Hematopoietic multipotent progenitor cell treated with erythropoietin and hydrocortisone succinate and interleukin-3 and kit ligand, for 8 days (in vitro differentiated cells): ENCODE data around the gene TSPAN14.
"Not testable (repeated sequence)": the region's sequence is repeated elsewhere in the genome, so short reads cannot be mapped to it uniquely, and the experiment has no call there.

Experiments used
- DNase-seq: peaks from one replicate; pipeline ENCODE4 v3.0.0-alpha.2; 2015

The TSPAN14 gene

DNA sequence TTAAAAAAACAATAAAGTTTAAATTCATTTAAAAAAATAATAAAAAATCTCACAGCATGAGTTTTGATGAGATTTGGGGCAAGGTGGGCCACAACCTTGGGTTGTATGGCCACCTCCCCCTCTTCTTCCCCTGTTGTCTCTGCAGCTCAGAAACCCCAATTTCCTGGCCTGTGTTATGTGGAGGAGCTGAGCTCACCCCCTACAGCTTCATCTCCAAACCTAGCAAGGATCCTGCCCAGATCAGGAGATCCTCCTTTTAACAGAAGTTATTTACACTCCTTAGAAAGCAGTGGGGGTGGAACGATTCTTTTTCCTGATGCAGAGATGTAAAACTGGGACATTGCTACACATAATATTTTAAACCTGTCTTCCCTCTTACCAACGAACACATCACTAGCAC is 76.7 kb downstream of the TSPAN14 start:
- no peak for DNase-seq

DNA sequence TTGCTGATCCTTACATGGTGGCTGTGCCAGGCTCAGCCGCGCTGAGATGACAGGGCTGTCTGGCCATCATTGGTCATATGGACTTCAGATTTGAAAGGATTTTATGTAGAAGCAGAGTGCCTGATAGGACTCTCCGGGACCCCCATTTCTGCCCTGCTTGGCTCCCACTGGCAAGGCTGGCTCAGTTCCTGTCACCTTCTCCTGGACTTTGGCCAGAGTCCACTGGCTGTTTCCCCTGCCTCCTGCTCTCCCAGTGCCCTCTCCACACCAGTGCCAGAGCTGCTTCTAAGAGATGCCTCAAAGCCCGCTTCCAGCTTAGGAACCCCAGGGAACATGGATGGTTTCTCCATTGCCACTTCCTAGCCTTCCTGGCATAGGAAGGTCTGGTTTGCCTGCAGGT is 78.5 kb downstream of the TSPAN14 start:
- DNase-seq = no peak

DNA sequence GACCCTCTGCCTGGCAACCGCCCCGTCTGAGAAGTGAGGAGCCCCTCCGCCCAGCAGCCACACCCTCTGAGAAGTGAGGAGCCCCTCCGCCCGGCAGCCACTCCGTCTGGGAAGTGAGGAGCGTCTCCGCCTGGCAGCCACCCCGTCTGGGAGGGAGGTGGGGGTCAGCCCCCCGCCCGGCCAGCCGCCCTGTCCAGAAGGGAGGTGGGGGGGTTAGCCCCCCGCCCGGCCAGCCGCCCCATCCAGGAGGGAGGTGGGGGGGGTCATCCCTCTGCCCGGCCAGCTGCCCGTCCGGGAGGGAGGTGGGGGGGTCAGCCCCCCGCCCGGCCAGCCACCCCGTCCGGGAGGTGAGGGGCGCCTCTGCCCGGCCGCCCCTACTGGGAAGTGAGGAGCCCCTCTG is 79.9 kb downstream of the TSPAN14 start:
- not testable (repeated sequence) for DNase-seq

DNA sequence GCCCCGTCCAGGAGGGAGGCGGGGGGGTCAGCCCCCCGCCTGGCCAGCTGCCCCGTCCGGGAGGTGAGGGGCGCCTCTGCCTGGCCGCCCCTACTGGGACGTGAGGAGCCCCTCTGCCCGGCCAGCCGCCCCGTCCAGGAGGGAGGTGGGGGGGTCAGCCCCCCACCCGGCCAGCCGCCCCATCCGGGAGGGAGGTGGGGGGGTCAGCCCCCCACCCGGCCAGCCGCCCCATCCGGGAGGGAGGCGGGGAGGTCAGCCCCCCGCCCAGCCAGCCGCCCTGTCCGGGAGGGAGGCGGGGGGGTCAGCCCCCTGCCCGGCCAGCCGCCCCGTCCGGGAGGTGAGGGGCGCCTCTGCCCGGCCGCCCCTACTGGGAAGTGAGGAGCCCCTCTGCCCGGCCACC is 80.5 kb downstream of the TSPAN14 start:
- not testable (repeated sequence) for DNase-seq

DNA sequence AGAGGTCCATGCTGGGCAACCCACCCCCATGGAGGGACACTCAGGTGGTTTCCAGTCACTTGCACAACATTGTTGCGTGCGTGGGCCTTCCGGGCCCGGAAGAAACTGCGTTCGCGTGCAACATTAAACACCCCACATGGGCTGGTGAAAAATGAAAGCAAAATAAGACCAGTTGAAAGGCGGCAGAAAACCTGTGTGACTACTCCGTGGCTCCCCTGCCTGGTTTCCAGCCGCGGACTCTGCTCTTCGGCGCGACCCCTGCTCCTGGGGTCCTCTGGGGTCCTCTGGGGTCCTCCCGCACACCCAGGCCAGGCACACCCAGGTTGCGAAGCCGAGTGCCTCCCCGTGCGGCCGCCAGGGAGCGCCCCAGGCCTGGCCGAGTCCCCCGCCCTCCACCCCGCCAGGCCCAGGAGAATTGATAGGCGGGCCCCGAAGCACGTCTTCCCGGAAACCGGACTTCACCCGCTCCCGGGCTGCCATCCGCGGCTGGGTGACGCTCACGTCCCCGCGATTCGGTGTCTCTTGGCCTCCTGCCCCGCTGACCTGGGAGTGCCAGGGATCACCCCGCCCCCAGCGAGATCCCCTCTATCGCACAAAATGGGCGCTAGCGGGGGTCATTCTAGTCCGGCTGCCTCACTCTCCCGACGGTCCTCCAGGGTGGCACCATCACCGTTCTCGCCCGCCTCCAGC is 81.7 kb downstream of the TSPAN14 start:
- DNase-seq = peak; percentile 76

DNA sequence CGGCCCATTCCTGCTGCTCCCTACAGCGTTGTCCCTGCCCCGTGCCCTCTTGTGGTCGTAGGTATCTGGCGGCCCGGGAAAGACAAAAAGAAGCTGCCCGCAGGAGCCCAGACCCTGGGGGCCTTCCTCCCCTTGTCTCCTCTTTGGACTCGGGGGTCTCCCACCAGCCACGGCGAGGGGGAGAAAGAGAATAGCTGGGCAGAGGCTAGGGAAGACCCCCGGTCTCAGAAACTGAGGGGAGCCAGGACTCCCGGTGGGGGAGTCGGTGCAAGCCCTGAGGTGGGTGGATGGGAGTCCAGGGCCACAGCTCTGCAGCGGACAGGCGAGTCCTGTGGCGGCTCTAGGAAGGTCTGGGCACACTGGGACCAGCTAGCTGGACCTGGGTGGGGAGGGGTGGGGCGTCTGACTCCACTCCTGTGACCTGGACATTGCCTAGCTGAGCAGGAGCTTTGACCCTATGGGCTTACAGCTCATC is 82.3 kb downstream of the TSPAN14 start:
- DNase-seq = no peak

DNA sequence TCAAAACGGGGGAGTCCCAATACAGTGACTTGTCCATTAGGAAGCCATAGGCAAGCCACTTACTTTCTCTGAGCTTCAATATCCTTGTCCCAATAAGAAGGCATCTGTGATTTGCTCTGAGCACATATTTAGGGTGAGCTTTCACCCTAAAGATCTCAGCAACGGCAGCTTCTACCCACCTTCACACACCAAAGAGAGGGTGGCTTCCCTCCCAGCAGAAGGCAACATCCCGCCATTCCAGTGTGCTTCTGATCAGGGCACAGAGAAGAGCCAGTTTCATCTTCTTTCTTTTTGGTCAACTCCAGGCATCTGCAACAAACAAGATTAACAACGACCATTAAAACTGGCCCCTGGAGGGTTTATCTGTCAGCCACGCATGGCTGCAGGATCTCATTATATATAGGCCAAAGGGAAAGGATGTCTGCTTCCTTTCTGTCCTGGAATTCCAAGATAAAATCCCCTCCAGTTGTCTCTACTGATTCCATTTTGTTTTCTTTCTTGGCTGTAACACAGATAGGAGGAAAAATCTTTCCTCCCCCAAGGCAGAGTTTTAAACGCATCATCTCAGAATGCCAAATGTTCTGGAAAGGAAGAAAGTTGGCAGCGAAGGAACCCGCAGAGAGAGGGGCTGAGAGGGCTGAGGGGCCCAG is 83.1 kb downstream of the TSPAN14 start:
- no peak for DNase-seq

DNA sequence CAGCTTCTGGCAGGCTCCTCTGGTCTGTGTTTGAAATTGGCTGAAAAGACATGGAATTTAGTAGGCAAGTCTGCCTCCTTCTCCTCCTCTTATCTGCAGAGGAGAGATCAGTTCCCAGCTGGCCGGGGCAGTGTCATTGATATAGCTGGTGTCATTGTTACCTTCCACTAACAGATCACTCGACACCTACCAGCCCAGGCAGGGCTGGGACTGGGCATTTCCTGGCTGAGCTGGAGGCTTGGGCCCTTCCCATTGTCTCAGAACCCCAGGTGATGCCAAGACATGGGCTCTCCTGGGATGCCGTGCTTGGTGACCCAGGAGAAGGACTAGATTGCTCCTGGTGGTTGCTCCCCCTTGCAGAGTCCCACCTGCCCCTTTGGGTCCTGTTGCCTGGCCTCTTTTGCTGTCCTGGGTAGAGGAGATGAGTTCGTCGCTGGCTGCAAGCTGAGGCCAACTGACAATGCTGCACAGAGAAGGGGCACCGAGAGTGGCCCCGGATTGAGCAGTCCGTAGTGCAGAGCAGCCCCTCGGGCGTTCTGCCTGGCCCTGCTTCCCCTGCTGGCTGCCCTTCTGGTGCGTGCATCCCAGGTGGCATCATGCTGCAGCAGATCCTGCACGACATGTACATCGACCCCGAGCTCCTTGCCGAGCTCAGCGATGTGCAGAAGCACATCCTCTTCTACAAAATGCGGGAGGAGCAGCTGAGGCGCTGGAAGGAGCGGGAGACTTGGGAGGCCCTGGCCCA is 83.8 kb downstream of the TSPAN14 start, which contains the start of gene SH2D4B:
Gene SH2D4B, plus strand, starts transcription at position 167 of the 745 bp plus-strand sequence. Its CDS starts 430 bp downstream, at position 597.
- no peak for DNase-seq

DNA sequence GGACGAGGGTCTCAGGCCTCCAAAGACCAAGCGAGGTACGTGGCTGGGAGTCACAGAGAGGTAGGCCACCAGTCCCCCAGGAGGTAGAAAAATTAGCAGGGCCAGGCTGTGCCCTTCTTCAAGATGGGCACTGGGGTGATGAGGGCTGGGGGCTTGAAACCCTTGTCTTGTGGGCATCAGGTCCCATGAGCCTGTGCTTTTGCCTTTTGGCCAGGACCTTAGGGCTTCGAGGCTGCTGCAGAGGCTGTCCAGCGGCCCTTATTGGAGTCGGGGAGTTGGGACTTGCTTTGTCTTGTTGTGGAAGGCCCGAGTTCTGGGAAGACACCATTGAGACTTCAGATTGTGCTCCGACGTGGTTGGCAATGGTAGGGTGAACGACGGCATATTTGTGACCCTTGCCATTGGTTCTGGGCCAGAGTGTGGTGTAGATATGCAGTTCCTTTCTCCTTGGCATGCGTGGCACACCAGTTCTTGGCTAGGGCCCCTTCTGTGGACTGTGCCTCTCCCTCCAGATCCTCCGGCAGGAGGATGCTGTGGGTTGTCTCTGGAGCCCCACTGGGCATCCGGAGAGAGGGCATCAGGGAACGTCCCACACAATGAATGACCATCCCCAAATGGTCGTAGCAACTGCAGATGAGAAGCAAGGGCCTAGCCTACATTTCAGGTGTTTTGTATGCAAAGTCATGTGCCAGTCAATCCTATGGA is 84.5 kb downstream of the TSPAN14 start:
- no peak for DNase-seq

DNA sequence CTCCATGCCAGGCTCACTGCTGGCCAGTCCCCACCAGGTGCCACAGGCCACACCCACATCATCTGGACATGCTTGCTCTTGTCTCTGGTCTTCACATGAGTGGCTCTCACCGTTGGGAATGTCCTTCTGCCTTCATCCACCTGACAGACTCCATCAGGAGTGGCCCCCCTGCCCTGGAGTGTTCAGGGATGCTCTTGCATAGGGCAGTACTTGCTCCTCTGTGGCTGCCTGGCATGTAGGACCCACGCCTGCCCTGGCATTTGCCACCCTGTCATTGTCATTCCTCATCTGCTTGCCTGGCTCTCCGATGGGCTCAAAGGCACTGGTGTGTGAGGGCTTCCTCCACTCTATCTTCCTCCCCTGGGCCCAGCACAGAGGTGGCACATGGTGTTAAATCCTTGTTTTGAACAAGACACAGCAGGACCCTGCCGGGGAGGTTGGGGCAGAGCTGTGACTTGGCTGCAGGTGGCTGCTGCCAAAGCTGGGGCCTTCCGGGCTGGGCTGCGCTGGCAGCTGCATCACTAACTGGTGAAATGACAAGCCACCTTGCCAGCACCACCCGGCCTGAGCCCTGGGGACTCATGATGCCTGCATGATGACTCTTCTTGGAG is 85.4 kb downstream of the TSPAN14 start:
- no peak for DNase-seq

DNA sequence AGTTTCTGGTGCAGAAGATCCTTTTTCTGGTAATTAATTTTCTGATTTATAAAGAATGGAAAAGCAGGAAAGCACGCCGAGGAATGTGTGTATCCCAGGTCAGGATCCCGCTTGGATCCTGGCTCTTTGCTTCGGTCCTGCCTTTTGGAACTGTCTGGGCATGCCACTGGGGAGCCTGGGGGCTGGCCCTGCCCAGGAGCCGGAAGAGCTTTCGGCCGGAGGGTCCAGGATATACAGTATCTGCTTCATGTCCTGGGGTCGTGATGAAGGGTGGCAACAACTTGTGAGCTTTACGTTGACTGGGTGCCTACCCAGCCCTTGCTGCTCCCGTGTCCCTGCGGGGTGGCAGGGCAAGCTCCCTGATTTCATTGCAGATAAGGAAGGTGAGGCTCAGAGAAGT is 86.0 kb downstream of the TSPAN14 start:
- no peak for DNase-seq

DNA sequence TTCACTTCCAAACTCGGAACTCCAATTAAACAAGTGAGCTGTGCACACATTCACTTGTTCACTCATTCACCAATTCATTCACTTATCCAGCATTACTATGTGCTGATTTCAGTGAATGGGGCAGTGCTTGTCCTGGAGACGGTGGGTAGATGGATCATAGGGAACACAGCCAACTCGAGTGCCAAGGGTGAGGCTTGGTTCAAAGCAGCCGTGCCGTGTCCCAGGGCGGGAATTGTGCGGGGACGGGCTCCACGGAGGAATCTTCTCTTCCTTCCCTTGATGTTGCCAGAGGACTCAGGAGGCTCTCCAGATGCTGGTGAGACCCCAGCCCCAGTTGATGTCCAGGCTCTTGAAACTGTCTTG is 86.5 kb downstream of the TSPAN14 start:
- no peak for DNase-seq

DNA sequence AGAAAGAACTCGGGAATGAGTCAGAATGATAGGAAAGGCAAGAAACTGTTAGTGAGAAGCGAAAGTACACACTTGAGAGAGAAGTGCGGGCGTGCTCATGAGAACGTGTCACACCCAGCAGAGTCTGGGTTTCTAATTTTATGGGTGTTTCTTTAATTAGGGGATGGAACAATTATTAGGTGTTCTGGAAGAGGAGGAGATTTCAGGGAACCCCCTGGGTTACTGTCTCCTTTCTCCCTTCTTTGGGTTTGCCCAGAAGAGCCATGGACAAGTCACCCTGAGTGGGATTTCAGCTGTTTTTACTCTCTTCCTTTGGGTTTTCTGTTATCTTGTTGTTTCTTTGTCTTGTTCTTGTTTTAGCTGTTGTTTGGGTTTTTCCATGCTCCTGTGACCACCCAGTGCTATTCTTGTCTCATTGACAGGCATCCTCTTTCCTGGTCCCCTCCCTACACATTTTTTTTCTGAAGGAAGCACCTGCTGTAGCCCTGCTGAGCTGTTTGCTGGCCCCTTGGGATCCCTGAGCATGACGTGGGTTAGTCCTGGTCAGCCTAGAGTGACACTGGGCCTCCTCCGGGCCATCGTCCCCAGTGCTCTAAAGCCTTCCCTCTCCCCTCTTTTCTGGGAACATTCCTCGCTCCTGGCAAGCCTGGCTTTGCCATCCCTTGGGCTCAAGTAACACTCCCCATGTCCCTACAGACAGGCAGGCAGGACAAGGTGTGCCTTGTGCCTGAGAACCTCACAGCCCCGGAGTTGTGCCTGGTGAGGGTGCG is 87.1 kb downstream of the TSPAN14 start:
- DNase-seq = no peak

DNA sequence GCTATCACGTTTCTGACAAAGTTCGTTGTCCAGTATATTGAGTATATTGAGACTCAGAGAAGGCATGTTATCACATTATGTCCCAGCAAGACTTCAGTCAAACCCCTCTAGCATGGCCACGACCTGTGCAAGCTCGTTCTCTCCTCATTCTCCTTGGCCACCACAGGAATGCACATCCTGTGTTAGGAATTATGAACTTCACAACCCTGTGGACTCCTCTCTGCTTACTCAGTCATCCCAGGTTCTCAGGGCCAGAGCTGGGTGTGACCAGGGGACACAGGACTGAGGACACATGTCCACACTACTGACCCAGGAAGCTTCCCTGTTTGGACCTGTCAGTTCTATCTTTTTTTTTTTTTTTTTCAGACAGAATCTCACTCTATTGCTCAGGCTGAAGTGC is 87.9 kb downstream of the TSPAN14 start:
- no peak for DNase-seq

DNA sequence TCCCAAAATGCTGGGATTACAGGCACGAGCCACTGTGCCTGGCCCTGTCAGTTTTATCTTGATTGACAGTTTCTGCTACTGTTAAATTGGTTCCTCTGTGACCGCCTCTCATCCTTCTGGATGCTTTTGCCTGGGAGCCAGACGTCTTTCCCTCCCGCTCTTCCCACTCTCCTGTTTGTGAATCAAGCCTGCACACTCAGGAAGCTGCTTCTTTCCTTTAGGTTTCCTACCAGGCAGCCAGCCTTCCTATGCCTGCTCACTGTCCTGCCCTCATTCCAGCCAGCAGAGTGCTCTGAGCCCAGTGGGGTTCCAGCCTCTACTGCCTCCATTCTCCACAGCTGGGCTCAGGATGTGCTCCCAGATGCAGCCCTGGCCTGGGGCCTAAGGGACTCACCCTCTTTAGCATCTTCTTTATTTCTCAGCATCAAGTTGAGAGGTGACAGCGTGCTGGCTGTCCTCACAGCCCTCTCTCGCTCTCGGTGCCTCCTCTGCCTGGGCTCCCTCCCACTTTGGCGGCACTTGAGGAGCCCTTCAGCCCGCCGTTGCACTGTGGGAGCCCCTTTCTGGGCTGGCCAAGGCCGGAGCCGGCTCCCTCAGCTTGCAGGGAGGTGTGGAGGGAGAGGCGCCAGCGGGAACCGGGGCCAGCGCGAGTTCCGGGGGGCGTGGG is 88.7 kb downstream of the TSPAN14 start:
- no peak for DNase-seq

DNA sequence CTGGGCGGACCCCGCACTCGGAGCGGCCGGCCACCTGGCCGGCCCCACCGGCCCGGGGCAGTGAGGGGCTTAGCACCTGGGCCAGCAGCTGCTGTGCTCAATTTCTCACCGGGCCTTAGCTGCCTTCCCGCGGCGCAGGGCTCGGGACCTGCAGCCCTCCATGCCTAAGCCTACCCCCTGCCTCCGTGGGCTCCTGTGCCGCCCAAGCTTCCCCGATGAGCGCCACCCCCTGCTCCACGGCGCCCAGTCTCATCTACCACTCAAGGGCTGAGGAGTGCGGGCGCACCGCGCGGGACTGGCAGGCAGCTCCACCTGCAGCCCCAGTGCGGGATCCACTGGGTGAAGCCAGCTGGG is 89.2 kb downstream of the TSPAN14 start:
- not testable (repeated sequence) for DNase-seq

DNA sequence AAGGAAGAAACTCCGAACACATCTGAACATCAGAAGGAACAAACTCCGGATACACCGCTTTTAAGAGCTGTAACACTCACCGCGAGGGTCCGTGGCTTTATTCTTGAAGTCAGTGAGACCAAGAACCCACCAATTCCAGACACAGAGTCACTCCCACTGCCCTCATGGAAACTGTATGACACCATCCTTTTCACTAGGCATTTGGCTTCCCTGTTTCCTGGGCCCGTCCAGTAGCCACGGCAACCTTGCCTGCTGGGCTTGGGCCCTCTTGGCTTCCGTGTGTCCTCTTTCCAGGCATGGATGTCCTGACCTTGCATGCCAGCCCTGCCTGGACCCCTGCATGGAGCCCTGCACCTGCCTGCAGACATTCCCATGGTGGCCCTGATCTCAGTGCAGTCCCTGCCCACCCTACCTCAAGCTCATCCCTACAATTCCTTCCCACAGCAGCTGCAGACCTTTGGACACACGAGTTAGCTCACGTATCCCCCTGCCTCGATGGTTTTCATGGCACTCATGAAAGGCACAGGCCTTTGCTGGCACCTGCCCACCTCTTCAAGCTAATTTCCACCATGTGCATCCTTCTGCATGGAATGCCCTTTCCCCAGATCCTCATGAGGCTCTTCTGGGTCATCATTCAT is 90.3 kb downstream of the TSPAN14 start:
- DNase-seq = no peak

DNA sequence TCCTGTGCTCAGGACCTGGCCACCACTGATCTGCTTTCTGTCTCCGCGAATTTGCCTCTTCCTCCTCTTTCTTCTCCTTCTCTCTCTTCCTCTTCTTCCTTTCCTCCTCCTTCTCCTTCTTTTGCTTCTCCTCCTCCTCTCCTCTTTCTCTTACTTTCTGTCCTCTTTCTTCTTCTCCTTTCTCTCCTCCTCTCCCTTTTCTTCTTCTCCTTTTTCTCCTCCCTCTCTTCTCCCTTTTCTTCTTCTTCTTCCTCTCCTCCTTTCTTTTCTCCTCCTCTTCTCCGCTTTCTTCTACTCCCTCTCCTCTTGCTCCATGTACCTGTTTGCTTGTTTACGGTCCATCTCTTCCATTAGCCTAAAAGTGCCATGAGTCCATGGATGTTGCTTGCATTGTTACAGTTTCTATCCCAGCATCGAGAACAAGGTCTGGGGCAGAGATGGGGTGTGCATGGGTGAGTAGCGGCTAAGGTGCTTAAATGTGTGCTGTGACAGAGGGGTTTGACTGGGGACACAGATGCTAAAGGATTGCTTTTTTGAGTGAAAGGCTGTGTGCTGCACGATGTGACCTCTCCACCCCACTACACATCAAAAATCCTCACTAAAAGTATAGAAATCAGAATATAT is 91.3 kb downstream of the TSPAN14 start:
- DNase-seq = no peak

DNA sequence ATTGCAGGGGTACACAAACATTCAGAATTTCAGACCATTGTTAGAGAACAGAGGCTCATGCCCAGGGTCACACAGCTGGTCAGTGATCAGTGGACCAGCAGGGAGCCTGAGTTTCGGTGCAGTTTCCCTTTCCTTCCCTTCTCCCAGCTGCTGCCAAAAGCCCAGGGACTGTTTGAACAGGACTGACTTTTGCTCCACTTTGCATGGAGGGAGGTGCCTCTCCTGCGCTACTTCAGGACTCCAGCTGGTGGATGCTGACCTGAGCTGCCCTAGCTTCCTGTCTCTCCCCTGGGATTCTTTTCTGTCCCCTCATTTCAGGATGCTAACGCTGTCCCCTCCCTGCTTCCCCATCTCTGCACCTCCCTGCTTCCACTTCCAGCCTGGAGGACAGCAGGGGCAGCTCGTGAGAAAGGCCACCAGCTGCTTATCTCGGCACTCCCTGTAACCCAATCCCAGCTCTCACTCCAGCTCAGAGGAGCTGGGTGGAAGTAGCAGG is 98.1 kb downstream of the TSPAN14 start:
- no peak for DNase-seq

DNA sequence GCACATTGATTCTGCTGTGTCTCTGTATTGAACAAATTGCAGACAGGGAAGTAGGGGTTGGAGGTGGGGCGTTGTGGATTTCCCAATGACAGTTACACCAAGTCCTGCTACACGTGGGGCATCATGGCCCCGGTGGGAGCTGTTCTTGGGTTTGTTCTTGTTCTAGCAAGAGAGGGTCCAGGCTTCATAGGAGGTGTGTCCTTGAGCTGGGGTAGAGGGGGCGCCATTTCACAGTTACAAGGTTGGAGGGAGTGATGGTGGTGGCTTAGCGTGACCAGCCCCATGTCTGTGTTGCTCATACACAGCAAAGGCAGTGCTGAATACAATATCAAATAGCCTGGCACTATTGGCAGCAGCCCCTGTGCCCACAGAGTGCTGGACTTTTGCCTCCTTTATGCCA is 99.3 kb downstream of the TSPAN14 start:
- DNase-seq = no peak
